ENCODE data around the gene SLC22A7.

The SLC22A7 gene

DNA sequence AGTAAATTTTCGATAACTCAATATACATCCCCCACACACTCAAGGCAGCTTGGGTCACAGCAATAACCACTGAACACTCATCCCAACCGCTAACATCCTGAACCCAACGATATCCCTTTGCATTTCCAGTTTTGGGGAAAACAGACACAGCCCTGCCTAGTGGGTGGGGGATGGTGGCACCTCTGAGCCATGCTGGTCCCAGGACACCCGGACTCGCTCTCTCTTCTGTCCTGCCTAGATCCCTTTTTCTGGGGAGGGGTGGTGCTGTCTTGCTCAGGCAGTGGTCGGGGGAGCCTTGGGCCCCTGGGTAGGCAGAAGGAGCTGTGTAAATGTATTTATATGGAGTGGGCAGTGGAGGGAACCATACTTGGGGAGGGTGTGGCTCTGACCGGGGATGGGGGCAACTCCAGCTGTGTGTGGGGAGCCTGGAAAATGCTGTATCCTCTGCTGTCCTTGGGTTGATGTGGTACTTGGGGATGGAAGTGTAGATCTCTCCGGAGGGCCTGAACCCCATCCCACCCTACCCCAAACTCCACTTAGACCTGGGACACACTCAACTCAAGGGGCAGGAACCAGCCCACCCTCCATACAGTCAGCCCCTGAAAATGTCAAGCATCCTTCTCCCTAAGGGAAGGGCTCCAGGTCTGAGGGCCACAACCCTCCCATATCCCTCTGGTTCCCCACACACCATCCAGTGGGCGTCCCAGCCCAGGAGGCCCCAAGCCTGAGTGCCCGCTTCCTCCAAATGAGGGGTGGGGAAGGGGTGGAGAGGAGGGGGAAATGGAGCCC, 23.7 kb upstream of the SLC22A7 start:
- Histone ChIP-seq H3K4me3 (replicated peaks; ENCODE audit: low read depth, low read length) (no peak overlapping the region), H3K27me3 (replicated peaks; ENCODE audit: control insufficient read depth, insufficient read depth, low read length) (no peaks in the 10 kb centered on the region; the same call in 1 of the 2 replicates)
- TF ChIP-seq CTCF (IDR thresholded peaks at IDR 0.05; ENCODE audit: insufficient read depth, low read length, poor library complexity, severe bottlenecking) = no peak

DNA sequence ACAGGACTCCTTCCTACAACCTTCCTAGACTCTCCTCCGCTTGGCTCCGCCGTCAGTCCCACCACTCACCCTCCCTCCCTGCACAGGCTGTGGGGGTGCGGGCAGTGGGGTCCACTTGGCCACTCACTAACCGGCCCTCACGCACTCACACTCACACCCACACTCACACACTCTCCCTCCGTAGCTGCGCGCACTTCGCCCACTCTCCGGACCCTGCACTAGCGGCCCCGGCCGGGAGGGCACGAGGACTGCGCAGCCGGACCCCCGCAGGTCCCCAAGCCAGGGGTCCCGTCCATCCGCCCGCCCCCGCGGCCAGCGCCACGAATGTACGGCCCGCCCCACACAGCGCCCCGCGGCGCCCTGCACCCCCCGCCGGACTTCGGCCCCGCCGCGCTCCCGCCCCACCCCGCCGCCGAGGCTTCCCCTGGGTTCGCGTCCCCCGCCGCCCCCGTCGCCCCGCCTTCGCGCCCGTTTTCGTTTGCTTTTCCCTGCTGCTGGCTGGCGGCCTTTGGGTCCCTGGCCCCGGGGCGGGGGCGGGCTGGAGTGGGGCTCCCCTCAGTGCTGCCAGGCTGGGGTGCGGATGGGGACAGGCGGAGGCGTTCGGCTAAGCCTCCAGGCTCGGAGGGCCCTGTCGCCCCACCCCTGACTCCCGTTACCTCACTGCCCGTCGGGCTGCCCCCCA, 23.0 kb upstream of the SLC22A7 start:
- H3K36me3 ChIP-seq (ENCODE audit: control insufficient read depth, insufficient read depth, low read length) = no peaks in the 10 kb centered on the region
- no peaks in the 10 kb centered on the region; the same call in 1 of the 2 replicates for H3K27me3 ChIP-seq (replicated peaks; ENCODE audit: control insufficient read depth, insufficient read depth, low read length)
- H3K4me3 ChIP-seq (replicated peaks; ENCODE audit: low read depth, low read length) = peak overlapping the region; percentile 47
- no peak for DNase-seq (ENCODE audit: extremely low read depth, insufficient read length)
- TF ChIP-seq CTCF (IDR thresholded peaks at IDR 0.05; ENCODE audit: insufficient read depth, low read length, poor library complexity, severe bottlenecking) = no peak

More for the DNA sequence above, 23.7 kb upstream of the SLC22A7 start:
- DNase-seq (ENCODE audit: extremely low read depth, insufficient read length) = no peak
- H3K36me3 ChIP-seq (ENCODE audit: control insufficient read depth, insufficient read depth, low read length) = no peaks in the 10 kb centered on the region

DNA sequence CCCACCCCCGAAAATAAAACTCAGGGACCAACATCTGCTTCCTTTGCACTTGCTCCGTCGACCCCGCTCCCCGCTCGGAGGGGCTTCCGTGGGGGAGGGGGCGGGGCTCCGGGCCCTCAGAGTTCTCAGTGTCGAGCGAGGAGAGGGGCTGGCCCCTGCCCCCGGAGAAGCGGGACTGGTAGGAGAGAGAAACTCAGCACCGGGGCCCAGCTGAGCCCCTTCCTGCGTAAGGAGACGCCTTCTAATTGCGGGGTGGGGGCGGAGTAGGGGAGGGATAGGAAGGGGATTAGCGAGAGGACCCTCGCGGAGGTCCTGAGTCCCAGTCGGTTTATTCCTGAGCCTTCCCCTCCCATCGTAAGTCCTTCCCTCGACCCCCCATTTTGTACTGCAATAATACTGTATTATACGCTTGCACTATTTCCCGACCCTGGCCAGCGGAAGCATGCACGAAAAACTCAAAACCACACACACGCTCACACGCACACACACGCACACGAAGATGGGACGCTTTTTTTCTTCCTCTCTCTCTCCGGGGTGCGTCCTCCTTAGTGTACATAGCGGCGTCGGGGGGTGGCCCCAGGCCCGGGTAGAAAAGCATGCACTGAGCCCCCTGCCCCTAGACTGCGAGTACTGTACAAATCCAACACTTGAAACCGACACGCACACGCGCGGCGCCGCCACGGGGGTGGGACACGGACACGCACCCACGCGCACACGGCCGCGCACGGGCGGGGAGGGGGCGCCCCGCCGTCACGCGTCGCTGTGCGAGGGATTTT, 22.1 kb upstream of the SLC22A7 start:
- H3K27me3 ChIP-seq (replicated peaks; ENCODE audit: control insufficient read depth, insufficient read depth, low read length) = no peaks in the 10 kb centered on the region; the same call in 1 of the 2 replicates
- H3K36me3 ChIP-seq (ENCODE audit: control insufficient read depth, insufficient read depth, low read length) = no peaks in the 10 kb centered on the region
- peak overlapping the region; percentile 47 for H3K4me3 ChIP-seq (replicated peaks; ENCODE audit: low read depth, low read length)
- DNase-seq (ENCODE audit: extremely low read depth, insufficient read length) = no peak
- TF ChIP-seq CTCF (IDR thresholded peaks at IDR 0.05; ENCODE audit: insufficient read depth, low read length, poor library complexity, severe bottlenecking) = no peak

DNA sequence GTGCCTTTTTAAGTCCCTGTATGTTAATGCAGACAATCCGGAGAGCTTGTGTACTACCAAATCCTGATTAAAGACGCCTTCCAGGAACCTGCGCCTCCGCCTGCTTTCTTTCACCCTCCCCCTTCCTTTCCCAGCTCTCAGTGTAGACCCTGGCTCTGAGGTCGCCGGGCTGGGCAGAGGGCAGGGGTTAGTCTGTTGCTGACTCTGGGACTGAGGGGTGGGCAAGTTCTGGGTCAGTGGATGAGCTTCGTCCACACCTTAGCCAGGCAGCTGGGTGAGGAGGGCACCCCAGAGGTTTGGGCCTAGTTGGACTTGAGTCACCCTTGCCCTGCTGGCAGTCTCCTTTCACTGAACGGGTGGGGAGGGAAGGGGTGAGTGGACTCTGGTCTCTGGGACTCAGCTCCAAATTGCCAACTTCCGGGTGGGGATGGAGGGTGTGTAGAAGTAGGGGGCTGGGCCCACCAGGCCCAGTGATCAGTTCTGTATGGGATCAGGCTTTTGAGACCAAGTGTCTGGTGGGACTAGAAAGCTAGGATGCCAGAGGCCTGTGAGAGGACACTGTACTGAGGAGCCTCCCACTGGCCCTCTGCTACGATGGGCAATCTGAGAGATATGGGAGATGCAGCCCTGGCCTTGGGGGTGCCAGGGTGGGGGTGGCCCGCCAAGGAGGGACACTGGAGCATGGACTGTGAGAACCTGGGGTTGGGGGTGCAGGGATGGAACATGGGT, 21.3 kb upstream of the SLC22A7 start:
- no peak for DNase-seq (ENCODE audit: extremely low read depth, insufficient read length)
- Histone ChIP-seq H3K36me3 (ENCODE audit: control insufficient read depth, insufficient read depth, low read length) (no peaks in the 10 kb centered on the region), H3K4me3 (replicated peaks; ENCODE audit: low read depth, low read length) (no peak overlapping the region), H3K27me3 (replicated peaks; ENCODE audit: control insufficient read depth, insufficient read depth, low read length) (no peaks in the 10 kb centered on the region; the same call in 1 of the 2 replicates)
- no peak for TF ChIP-seq CTCF (IDR thresholded peaks at IDR 0.05; ENCODE audit: insufficient read depth, low read length, poor library complexity, severe bottlenecking)

DNA sequence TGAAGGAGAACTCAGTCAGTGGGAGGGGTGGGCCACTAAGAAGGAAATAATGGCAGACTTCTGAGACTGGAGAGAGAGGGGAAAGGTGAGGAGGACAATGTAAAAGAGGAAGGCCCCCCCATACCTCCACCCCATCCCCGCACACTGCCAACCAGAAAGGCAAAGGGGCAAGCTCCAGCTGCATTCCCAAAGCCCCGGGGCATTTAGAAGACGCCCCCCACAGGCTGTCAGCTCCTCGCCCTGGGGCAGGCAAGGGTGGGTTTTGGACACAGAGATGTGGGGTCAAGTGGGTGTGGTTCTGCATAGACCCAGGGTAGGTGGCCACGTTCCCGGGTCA, 20.8 kb upstream of the SLC22A7 start:
- no peak overlapping the region for H3K4me3 ChIP-seq (replicated peaks; ENCODE audit: low read depth, low read length)
- H3K36me3 ChIP-seq (ENCODE audit: control insufficient read depth, insufficient read depth, low read length) = no peaks in the 10 kb centered on the region
- H3K27me3 ChIP-seq (replicated peaks; ENCODE audit: control insufficient read depth, insufficient read depth, low read length) = no peaks in the 10 kb centered on the region; the same call in 1 of the 2 replicates
- TF ChIP-seq CTCF (IDR thresholded peaks at IDR 0.05; ENCODE audit: insufficient read depth, low read length, poor library complexity, severe bottlenecking) = no peak
- no peak for DNase-seq (ENCODE audit: extremely low read depth, insufficient read length)
